GM19025 (cell line): Measurements from ENCODE around the gene SULF2.

Experiments used
- ATAC-seq: cut with Tn5 transposase; IDR thresholded peaks from one replicate; pipeline ENCODE4 v1.9.1; 2021; ENCODE audit warnings: mild to moderate bottlenecking, low read depth, moderate library complexity; ENCODE audit not compliant: unreplicated experiment

Gene SULF2

DNA sequence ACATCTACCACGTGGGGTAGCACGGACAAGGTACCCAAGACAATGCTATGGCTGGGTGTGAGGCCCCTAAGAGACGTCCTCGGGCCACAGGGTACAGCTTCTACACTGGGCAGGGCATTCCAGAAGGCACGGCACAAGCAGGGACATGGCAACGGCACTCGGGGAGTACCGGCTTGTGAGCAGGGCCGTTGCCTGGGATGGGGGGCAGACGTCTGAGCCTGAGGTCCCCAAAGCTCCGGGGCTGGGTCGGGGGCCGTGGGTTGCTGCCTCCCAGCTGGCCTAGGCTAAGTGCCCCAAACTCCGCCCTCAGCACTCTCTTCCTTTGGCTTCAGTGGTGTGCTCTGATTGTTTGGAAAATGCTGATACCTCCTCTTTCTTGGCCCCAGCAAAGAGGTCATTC, 110.6 kb downstream of the SULF2 start:
- no peak for ATAC-seq

DNA sequence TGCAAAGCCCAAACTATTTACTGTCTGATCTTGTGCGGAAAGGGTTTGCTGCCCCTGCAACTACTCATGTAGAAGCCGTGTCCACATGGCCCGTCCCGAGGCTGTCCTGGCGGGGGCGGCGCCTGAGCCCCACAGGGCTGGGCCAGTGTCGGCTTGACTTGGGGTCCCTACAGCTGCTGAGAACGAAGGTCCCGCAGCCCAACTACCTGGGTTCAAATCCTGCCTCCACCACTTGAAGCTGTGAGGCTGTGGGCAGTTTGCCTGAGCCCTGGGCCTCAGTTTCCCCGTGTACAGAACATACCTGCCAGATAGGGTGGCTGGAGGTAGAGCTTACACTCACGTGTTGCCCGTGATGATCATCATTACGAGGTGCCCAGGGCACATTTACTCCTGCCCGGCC, 111.1 kb downstream of the SULF2 start:
- no peak for ATAC-seq

DNA sequence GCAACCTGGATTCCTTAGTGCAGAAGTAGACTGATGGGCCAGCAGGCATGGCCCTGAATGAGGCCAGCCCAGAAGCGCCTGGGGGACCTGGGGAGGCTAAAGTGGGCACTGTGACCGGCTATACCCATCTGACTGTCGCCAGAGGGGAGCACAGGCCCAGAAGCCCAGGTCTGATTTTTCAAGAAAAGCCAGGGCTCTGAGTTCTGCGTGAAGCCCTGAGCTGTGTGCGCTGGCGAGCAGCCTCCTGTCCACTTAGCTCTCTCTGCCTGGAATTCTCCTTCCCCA, 111.7 kb downstream of the SULF2 start:
- ATAC-seq = no peak

DNA sequence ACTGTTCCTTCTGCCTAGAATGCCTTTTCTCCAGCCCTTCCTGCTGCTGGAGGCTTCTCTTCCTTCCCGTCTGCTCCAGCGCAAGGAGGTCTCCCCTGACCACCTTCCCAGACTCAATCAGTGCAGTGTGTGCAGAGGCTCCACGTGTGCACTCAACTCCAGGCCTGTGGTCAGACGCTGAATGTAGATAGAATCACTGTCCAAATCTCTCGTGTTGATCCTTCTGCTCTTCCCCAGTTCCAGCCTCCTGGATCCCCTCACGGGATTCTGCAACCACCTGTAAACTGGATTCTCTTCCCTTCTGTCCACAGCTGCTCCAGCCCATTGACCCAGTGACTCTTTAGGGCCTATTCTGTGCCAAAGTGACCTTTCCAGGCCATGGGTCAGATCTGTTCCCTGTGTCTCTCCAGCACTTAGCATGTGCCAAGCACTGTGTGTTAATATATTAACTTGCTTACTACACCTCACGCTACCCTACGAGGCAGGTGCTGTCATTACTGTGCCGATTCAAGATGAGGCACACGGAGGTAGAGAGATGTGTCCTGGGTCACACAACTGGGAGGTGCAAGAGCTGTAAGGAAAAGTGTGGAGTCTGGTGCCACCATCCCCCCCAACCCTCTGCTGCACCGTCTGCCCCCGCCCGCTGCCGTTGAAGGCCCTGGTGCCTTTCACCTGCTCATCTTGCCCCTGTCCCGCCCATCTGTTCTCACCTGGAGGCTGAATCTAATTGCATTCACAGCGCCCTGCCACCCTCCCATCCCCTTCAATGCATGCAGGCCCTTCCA, 112.2 kb downstream of the SULF2 start:
- no peak for ATAC-seq

DNA sequence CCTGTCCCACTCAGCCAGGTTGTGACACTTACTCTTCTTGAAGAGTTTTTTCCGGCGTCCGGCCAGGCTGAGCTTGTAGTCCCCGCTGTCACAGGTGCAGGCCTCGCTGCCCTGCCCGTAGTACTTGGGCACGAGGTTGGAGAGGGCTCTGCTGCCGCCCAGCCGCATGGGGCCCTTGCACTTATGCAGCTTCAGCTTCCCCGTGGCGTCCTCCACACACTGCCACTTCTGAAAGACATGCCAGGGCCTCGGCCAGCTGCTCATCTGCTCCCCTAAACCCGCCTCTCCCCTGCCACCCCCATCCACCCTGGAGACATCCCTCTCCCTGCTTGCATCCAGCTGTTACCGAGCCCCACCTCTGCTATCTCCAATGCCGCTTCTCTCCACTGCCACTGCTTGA, 113.1 kb downstream of the SULF2 start:
- no peak for ATAC-seq

DNA sequence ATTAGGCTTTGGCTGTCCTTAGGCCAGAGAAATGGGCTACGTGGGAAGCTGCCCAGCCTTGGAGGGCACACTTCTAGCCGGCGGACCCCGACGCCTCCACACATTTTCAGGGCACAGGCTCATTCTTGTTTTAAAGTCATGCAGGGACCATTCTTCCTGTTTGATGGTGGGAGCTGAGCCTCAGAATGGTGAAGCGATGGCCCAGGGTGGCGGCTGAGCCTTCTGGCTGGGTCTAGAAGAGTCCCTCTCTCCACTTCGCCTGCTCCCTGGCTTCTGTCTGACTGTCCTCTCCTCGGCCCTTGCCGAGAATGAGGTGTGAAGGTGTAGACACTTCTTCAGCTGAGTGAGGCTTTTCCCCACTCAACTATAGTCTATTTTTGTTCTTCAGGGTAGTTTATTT, 114.4 kb downstream of the SULF2 start:
- ATAC-seq = no peak

DNA sequence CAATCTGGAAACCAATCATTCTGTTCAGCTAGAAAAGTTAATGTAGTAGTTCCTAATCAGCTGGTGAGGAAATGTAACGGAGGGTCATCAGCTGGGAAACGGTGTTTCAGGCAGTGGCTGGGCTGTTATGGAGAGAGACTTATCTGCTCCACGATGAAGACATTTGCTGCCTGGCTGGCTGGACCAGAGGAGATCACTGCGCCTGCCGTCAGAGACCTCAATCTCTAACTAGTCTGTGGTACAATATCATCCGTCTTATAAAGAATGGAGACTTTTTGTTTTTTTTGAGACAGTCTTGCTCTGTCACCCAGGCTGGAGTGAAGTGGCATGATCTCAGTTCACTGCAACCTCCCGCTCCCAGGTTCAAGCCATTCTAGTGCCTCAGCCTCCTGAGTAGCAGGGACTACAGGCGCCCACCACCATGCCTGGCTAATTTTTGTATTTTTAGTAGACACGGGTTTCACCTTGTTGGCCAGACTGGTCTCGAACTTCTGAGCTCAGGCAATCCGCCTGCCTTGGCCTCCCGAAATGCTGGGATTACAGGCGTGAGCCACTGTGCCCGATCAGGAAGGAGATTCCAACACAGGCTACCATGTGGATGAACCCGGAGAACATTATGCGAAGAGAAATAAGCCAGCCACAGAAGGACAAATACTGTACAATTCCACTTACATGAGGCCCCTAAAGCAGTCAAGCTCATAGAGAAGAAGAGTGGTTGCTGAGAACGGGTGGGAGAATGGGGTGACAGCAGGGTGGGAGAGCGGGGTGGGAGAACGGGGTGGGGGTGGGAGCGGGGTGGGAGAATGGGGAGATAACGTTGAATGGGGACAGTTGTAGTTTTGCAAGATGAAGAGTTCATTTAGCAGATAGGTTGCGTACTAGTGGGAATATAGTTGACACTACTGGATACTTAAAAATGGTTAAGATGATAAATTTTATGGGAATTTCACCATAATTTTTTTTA, 115.1 kb downstream of the SULF2 start:
- ATAC-seq = no peak

DNA sequence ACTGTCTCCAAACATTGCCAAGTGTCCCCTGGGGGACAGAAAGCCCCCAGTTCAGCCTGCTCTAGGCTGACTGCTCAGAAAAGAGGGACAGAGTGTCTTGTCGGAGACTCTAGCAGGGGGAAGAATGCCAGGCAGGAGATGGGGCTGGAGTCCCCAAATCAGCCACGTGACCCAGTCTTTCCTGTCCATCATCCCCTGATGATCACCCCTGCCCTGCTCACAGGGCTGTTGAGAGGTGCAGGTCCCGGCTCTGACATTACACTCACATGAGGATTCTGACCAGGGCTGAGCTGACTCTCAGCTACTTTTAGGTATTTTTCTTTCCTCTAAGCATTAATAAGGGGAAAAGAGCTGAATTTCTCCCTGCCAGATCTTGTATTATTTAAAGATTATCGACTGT, 115.8 kb downstream of the SULF2 start:
- no peak for ATAC-seq

DNA sequence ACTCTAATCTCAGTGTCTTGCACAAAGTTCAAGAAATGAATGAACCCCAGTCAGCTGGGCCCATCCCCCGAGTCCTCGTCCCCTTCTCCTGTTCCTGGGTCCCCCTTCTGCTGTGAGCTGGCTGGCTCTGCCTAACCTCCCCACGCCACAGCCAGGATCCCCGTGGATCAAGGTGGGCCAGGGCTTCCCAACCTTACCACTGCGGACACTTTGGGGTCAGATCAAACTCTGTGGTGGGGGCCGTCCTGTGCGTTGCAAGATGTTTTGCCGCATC, 116.2 kb downstream of the SULF2 start:
- ATAC-seq = no peak

DNA sequence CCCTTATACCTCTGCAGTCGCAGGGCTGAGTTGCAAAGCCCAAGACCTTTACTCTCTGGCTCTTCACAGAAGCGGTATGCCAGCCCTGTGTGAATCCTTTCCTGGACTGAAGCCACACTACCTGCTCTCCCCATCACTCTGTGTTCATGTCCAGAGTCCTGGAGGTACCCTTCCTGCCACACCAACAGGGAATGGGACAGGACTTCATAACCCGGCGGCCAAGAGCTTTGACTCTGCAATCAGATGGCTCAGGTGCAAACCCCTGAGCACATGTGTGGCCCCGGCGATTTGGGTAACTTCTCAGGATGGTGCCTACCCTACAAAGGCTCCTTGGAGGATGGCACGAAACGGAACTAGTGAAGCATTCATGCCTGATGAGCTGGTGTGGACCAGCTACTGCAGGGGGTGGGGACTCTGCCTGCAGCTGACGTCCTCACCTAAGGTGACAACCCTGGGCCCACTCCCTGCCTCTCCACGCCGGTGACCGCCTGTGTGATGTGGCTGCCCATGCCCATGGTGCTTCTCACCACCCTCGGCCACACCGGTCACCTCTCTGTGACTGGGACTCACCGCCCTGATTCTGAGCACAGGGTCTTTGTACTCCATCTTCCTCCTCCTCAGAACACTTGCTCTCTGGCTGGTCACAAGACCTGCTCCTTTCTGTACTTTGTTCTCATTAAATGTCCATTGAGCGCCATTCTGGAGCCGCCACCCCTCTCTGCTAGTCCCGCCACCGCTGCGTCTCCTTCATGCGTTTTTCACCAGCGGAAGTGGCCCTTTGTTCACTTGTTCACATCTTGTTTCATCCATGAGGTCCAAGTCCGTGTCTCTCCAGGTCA, 116.7 kb downstream of the SULF2 start:
- no peak for ATAC-seq

DNA sequence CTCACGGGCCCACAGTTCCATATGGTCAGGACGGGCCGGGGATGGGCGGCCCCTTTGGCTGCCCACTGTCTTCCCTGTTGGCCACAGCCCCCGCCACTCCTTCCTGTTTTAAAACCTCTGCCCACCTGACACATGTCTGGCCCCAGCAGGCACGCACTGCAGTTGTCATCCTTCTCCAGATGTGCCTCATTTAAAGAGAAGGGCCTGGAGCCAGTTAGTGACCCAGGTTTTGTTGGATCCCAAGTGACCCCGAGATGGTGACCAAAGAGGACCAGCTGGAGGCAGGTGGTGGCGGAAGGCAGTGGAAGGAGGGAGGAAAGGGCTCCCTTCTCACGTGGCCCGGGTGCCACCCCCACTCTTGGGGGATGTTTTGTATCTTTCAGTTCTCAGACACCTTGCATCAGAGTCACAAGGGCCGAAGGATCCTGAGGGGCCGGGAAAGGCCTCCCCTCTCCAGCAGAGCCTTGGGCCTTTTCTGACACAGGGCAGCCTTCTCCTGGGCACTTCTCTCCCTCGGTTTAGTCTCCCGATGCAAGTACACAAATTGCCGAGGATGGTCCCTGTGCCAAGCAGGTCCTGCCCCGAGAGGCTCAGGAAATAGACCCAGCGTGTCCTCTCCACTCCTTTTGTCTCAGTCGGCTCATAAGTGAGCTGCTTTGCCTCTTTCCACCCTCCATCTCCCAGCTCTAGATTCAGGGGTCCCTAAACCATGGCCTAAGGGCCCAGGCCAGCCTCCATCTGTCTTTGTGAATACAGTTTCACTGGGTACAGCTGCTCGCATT, 117.6 kb downstream of the SULF2 start:
- no peak for ATAC-seq

DNA sequence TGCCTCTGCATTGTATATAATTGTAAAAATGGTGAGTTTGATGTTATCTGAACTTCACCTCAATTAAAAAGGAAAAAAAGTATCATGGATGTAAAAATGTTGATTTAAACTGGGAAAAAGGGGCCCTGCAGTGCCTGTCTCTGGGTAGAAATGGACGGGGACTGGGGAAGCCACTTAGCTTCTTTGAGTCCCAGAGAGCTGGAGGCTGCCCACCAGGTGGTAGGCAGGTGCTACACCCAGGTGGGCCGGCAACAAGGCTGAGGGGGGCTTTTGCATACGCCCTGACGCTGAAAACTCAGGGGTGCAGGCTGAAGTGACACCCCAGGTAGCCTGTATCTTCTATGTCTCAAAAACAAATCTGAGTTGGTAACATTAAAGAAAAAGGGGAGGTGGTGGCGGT, 118.2 kb downstream of the SULF2 start:
- no peak for ATAC-seq

DNA sequence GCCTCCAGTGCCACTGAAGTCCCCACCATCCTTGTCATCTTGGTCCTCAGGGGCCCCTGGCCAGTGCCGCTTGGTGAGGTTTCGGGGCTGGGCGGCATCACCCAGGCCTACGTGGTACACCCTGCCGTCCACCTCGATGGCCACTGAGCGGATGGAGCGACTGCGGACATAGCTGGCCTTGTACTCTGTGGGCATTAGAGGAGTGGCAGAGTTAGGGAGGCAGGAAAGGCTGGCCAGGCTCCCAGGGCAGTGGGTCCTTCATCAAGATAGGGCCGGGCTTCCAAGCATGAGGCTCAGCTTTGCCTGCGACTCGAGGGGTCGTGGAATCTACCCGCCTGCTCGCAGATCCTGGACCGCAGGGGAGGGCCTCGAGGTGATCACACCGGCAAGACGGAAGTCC, 119.0 kb downstream of the SULF2 start:
- no peak for ATAC-seq

DNA sequence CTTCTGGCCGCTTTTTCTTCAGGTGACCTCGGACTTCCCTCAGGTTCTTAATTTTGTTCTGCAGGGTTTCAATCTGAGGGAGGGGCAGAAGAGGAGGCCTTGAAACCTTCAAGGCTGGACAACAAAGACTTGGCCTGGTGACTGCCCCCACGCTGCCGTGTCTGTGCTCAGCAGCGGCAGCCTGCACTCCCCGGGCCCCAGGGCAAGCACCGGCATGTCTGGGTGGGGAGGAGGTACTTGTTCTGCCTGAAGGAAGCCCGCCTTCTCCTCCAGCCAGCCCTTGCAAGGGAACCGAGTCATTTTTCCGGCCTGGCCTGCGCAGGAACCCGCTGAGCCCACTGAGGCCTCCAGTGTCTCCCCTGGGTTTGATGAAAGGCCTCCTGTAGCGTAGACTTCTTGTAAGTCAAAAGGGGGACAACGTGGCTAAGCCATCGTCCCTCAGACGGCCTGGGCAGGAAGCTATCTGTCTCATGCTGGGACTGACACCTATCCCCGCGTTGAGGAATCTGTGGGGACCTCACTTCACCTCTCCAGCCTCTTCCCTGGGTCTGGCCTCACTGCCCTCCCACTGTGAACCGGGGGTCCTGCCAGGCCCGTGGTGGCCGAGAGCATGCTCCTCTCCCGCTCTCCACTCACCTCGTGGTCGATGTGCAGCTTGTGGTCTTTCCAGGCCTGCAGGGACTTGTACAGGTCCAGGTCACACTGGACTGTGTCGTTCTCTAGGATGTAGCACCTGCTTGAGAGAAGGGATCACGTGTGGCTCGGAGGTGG, 119.9 kb downstream of the SULF2 start:
- ATAC-seq = no peak

DNA sequence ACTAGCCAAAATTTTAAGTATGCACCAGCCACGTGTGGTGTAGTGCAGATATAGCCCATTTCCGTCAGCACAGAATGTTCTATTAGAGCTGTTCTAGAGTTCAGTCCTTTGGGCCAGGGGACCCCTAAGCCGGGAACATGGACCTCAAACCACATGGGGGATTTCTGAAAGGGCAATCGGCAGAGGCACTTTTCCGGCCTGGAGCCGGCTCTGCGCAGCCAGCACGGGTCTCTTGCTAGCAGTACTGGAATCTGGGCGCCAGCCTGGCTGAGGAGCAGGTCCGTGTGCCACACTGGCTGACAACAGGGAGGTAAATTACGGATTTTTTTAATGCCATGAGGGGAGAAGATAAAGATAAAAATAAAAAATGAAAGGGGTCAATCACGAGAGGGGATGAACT, 120.5 kb downstream of the SULF2 start:
- ATAC-seq = no peak

DNA sequence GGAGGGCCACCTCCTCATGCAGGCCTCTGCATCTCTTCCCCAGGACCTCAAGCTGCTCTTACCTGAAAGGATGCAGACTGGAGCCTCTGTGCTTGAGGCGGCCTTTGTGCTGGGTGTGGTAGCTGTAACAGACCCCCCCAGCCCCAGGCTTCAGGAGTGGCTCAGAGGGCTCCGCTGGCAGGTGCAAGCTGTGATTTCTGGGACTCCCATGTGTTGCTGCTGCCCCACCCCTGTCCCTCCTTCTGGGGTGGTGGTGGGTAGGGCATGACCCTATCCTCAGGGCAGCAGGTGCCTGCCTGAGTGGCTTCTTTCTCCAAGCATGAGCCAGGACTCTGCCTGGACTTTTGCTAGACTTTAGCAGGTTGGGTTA, 121.2 kb downstream of the SULF2 start:
- no peak for ATAC-seq

DNA sequence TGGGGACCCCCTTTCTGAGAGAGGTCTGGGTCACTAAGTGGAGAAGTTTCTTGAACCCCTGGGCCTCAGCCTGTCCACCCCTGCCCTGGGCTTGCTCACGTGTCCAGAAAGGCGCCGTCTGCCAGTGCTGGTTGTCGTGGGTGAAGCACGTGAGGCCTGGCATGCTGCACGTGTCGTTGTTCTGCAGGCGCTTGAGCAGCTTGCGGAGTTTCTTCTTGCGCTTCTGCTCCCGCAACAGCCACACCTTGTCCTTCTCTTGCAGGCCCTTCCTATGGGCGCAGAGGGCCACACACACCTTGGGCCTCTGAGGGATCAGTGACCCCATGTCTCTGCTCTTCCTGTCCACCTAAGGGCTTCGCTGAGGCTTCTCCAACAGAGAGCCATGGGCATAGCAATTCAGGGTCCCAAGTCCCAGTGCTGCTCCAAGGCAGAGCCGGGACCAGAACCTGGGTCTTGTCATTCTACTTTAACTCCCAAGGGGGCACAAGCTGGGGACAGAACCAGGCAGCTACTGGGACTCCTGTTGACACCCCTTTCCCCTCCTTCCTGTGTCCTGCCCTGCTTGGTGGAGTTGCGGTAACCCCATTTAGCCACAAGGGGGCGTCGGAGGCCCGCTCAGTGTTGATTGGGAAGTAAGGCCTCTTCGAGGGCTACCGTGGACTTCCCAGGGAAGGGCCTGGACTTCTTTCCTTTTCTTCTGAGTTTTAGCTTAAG, 121.8 kb downstream of the SULF2 start:
- no peak for ATAC-seq

DNA sequence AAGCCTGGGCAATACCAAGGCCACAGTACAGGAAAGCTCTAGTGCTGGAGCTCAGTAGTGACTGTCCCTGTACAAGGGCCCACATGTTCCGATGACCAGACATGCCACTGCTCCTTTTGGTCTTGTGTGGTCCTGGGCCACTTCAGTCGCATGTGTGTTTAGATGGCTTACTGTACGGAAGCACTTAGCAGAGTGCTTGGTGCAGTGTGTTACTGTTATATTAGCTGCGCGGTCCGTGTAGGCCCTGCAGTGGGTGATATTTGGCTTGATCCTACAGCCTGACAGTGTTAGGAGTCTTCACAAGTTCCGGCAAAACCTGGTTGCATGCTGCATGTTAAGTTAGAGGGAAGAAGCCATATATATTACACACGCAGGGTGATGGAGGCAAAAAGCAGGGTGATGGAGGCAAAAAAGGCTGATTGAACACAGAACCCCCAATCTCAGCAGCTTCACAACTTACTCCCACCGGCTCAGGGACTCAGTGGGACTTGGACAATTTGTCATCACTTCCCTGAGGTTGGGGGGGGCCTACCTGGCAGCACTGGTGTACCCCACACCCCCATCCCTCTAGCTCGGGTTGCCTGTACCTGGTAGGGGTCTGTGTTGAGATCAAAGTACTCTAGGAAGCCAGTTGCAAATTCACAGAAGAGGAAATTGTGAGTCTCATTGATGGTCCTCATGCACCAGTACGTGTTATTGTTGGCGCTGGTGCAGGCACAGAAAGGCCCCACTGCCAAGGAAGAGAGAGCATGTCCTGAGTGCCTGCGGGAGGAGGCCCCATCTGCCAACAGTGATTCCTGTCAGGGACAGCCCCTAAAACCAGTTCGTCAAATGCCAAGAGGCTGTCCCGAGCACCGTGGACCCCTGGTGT, 122.6 kb downstream of the SULF2 start:
- no peak for ATAC-seq
